OCI-LY3 (cell line): ENCODE data around the gene PTPRU.

Source experiments
- H2AFZ ChIP-seq: fragments of 200-600, 300-600 bp; shearing (Covaris generic); 2 replicates; pipeline ENCODE4 v1.6.0; 2014; ENCODE audit warnings: antibody characterized with exemption, low read depth, low read length
- H3K27ac ChIP-seq: fragments of 200-600, 300-600 bp; sonication (generic); 2 replicates; pipeline ENCODE4 v1.5.1; 2014; ENCODE audit warnings: mild to moderate bottlenecking, low read length, moderate library complexity, mixed read lengths
- H3K27me3 ChIP-seq: fragments of 200-600, 300-600 bp; sonication (generic); 2 replicates; pipeline ENCODE4 v1.6.1; 2014; ENCODE audit warnings: low read depth, low read length, mixed read lengths
- H3K36me3 ChIP-seq: fragments of 200-600, 300-600 bp; sonication (generic); replicated peaks from 2 replicates; pipeline ENCODE3; 2014; ENCODE audit warnings: low read depth, low read length, mixed read lengths
- H3K4me1 ChIP-seq: fragments of 300-600, 200-600 bp; sonication (generic); 2 replicates; pipeline ENCODE4 v1.6.1; 2014; ENCODE audit warnings: low read length, mixed read lengths
- H3K4me2 ChIP-seq: fragments of 200-600, 300-600 bp; sonication (generic); 2 replicates; pipeline ENCODE4 v1.6.1; 2014; ENCODE audit warnings: low read length, mixed read lengths
- H3K4me3 ChIP-seq: fragments of 300-600, 200-600 bp; sonication (generic); 2 replicates; pipeline ENCODE4 v1.5.1; 2014; ENCODE audit warnings: antibody characterized with exemption, mild to moderate bottlenecking, low read length, moderate library complexity
- H3K79me2 ChIP-seq: fragments of 300-600, 200-600 bp; shearing (Covaris generic); 2 replicates; pipeline ENCODE4 v1.6.1; 2014; ENCODE audit warnings: mild to moderate bottlenecking, low read length, mixed read lengths
- H3K9ac ChIP-seq: fragments of 300-600, 200-600 bp; shearing (Covaris generic); 2 replicates; pipeline ENCODE4 v1.6.0; 2014; ENCODE audit warnings: mild to moderate bottlenecking, low read length, moderate library complexity
- H3K9me3 ChIP-seq: fragments of 200-600, 300-600 bp; shearing (Covaris generic); 2 replicates; pipeline ENCODE4 v1.6.1; 2014; ENCODE audit warnings: low read length, mixed read lengths; ENCODE audit not compliant: insufficient read depth
- H4K20me1 ChIP-seq: fragments of 200-600, 300-600 bp; sonication (generic); 2 replicates; pipeline ENCODE4 v1.6.1; 2016; ENCODE audit warnings: low read length, mixed read lengths; ENCODE audit not compliant: insufficient read depth
- CTCF ChIP-seq: fragments of 200-600, 300-600 bp; sonication (generic); IDR thresholded peaks from 2 replicates; pipeline ENCODE4 v1.5.1; 2014; ENCODE audit warnings: antibody characterized with exemption, low read length, low read depth
- EZH2phosphoT487 ChIP-seq: fragments of 200-600 bp; shearing (Covaris generic); IDR thresholded peaks from 2 replicates; pipeline ENCODE4 v1.6.1; 2018; ENCODE audit warnings: antibody characterized with exemption, mixed run types, low read depth

PTPRU gene

GRCh38 chr1:29248409-29248808 is 12.1 kb downstream of the PTPRU start:
- H3K4me2 ChIP-seq: no peak overlapping the region
- no peaks in the 10 kb centered on the region for H3K27me3 ChIP-seq
- H3K4me3 ChIP-seq: no peak overlapping the region
- H3K79me2 ChIP-seq: no peaks in the 10 kb centered on the region
- no peak overlapping the region for H2AFZ ChIP-seq
- no peak overlapping the region for H3K9ac ChIP-seq
- H3K27ac ChIP-seq: no peak overlapping the region
- no peaks in the 10 kb centered on the region for H3K9me3 ChIP-seq
- H3K4me1 ChIP-seq: no peaks in the 10 kb centered on the region
- H3K36me3 ChIP-seq: no peaks in the 10 kb centered on the region
- TF ChIP-seq EZH2phosphoT487: no peak
- H4K20me1 ChIP-seq: no peaks in the 10 kb centered on the region

- Histone ChIP-seq H3K9me3 (no peaks in the 10 kb centered on the region), H3K4me2 (no peak overlapping the region), H3K4me1 (no peaks in the 10 kb centered on the region), H4K20me1 (no peaks in the 10 kb centered on the region), H3K27me3 (no peaks in the 10 kb centered on the region), H2AFZ (no peak overlapping the region), H3K4me3 (no peak overlapping the region), H3K27ac (no peak overlapping the region), H3K9ac (no peak overlapping the region), H3K36me3 (no peaks in the 10 kb centered on the region), H3K79me2 (no peaks in the 10 kb centered on the region)
- no peak for TF ChIP-seq EZH2phosphoT487
- no peak for TF ChIP-seq CTCF
These were observed 12.9 kb downstream of the PTPRU start for GRCh38 chr1:29249170-29249691.

DNA sequence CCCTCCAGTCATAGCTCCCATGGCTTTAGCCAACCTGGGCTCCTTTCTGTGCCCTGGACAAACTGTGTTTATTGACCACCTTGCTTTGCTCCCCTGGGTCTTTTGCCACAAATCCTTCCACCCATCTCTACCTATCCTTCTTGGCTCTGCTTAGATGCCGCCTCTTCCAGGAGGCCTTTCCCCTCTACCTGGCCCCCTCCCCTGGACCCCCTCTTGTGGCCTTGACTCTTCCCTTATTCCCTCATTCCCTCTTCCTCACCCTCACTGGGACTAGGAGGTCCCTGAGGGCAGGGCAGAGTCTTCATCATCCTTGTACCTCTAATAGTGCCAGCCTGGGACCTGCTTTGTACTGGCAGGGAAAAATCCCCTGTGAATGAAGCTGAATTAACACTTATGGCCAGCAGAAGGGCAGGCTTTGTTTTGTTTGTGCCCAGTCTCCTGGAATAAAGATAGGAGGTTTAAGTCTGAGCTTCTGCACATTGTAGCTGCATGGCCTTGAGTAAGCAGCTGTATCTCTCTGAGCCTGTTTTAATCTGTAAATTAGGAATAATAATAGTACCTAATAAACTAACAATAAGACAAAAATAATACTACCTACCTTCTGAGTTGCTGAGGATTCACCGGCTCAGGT is 13.7 kb downstream of the PTPRU start:
- no peak overlapping the region for H3K4me2 ChIP-seq
- no peaks in the 10 kb centered on the region for H4K20me1 ChIP-seq
- H3K9me3 ChIP-seq: no peaks in the 10 kb centered on the region
- H3K4me3 ChIP-seq: no peak overlapping the region
- no peaks in the 10 kb centered on the region for H3K4me1 ChIP-seq
- no peaks in the 10 kb centered on the region for H3K79me2 ChIP-seq
- no peaks in the 10 kb centered on the region for H3K27me3 ChIP-seq
- H3K9ac ChIP-seq: no peak overlapping the region
- no peak overlapping the region for H2AFZ ChIP-seq
- H3K27ac ChIP-seq: no peak overlapping the region
- no peaks in the 10 kb centered on the region for H3K36me3 ChIP-seq
- no peak for TF ChIP-seq CTCF
- TF ChIP-seq EZH2phosphoT487: no peak

- H4K20me1 ChIP-seq: no peaks in the 10 kb centered on the region
- no peaks in the 10 kb centered on the region for H3K9me3 ChIP-seq
- H3K36me3 ChIP-seq: no peaks in the 10 kb centered on the region
- no peaks in the 10 kb centered on the region for H3K4me1 ChIP-seq
- no peak overlapping the region for H3K9ac ChIP-seq
- no peak overlapping the region for H3K4me2 ChIP-seq
- H3K27ac ChIP-seq: no peak overlapping the region
- no peaks in the 10 kb centered on the region for H3K27me3 ChIP-seq
- H3K4me3 ChIP-seq: no peak overlapping the region
- H3K79me2 ChIP-seq: no peaks in the 10 kb centered on the region
- TF ChIP-seq CTCF (no peak), EZH2phosphoT487 (no peak)
- H2AFZ ChIP-seq: no peak overlapping the region
These were observed 15.1 kb downstream of the PTPRU start for GRCh38 chr1:29251164-29252124.
